HG03064 (cell line): ENCODE results near the gene KPNB1.

Source experiments
- ATAC-seq: cut with Tn5 transposase; IDR thresholded peaks from one replicate; pipeline ENCODE4 v1.9.1; 2021; ENCODE audit warnings: low read depth; ENCODE audit not compliant: unreplicated experiment

The KPNB1 gene

GRCh38 chr17:47635734-47636133 lies 14.0 kb upstream of the KPNB1 start:
- ATAC-seq: no peak

DNA sequence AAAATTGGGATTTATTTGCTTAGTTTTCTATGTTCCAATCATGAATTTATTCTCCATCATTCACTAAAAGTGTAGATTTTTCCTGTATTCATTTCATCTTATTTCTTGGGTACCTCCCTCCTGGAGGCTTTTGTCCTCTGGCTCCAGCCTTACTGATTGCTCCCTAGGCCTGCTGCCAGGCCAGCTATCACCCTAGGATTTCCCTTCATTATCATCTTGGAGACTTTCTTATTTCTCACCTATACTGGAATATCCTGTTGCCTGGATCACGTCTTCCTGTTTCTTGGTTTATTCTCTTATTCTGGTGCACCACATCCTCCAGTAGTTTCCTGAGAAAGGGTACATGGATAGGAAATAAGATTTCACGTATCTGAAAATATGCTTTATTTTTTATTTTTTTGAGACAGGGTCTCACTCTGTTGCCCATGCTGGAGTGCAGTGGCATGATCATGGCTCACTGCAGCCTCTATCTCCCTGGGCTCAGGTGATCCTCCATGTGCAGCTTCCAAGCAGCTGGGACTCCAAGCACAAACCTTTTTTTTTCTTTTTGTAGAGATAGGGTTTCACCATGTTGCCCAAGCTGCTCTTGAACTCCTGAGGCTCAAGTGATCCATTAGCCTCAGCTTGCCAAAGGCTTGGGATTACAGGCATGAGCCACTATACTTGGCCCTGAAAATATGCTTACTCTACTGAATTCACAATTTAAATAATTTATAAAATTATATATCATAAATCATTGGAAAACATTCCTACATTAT lies 13.3 kb upstream of the KPNB1 start:
- ATAC-seq: no peak

- no peak for ATAC-seq
These were observed 10.8 kb upstream of the KPNB1 start for GRCh38 chr17:47638903-47639302.

DNA sequence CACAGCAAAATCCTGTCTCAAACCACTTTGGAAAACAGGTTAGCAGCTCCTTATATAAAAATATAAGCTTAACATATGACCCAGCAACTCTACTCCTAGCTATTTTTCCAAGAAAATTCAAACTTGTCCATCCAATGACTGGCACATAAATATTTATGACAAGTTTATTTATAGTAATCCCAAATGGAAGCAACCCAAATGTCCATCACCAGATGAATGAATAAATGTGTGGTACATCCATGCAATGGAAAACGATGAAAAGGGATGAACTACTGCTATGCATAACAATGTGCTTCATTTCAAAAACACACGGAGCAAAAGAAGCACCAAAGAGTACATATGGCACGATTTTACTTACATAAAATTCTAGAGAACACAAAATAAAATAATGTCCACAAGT lies 9.6 kb upstream of the KPNB1 start:
- no peak for ATAC-seq

GRCh38 chr17:47641202-47641601 lies 8.5 kb upstream of the KPNB1 start:
- ATAC-seq: no peak

DNA sequence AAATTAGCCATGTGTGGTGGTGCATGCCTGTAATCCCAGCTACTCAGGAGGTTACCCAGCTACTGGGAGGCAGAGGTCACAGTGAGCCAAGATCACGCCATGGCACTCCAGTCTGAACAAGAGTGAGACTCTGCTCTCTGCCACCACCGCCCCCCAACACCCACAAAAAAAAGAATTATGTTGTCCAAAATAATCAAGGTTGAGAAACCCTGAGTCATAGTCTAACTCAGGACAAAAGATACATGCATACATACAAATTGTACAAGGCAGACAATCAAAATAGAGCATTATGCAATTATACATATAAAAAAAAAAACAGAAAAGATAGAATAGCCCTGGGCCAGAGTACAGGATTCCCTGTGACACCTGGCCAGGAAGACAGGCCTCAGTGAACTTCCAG lies 6.6 kb upstream of the KPNB1 start:
- ATAC-seq: no peak

GRCh38 chr17:47644324-47644723 lies 5.4 kb upstream of the KPNB1 start:
- no peak for ATAC-seq

- ATAC-seq: no peak
These were observed 329 bp downstream of the KPNB1 start for GRCh38 chr17:47649972-47650524.

- peak; percentile 34 for ATAC-seq
These were observed 1.1 kb downstream of the KPNB1 start for GRCh38 chr17:47650525-47651522.

DNA sequence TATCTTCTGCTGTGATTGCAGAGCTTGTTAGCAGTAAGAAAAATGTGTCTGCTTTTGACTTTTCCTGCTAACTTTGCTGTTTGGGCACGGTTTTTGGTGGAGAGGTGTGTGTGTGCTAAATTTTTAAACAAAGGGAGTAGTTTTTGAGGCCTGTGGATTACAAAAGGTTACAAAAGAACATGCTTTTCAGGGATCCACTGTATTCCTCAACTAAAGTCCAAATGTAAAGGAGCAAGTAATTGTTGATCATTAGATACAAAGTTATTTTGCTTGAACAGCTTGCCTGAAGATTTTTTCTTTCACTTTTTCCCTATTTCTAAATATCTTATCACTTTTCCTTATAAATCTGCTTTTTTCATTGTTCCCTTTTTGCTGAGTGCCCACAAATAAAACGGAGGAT lies 2.0 kb downstream of the KPNB1 start:
- no peak for ATAC-seq

DNA sequence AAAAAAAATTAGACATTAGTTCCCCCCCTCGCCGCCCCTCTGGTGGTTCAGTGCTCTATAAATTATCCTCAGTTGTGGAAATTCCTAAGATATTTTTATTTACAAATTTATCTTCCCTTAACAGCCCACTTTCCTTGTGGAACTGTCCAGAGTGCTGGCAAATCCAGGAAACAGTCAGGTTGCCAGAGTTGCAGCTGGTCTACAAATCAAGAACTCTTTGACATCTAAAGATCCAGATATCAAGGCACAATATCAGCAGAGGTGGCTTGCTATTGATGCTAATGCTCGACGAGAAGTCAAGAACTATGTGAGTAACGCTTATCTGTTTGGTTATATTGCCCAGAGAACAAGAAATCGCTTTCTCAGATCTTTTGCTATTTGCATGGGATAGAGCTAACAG lies 2.9 kb downstream of the KPNB1 start:
- no peak for ATAC-seq

GRCh38 chr17:47653442-47653841 lies 3.7 kb downstream of the KPNB1 start:
- ATAC-seq: no peak

- no peak for ATAC-seq
These were observed 5.3 kb downstream of the KPNB1 start for GRCh38 chr17:47654991-47655390.

- ATAC-seq: peak; percentile 66
These were observed 10.4 kb downstream of the KPNB1 start for GRCh38 chr17:47660064-47660492.

DNA sequence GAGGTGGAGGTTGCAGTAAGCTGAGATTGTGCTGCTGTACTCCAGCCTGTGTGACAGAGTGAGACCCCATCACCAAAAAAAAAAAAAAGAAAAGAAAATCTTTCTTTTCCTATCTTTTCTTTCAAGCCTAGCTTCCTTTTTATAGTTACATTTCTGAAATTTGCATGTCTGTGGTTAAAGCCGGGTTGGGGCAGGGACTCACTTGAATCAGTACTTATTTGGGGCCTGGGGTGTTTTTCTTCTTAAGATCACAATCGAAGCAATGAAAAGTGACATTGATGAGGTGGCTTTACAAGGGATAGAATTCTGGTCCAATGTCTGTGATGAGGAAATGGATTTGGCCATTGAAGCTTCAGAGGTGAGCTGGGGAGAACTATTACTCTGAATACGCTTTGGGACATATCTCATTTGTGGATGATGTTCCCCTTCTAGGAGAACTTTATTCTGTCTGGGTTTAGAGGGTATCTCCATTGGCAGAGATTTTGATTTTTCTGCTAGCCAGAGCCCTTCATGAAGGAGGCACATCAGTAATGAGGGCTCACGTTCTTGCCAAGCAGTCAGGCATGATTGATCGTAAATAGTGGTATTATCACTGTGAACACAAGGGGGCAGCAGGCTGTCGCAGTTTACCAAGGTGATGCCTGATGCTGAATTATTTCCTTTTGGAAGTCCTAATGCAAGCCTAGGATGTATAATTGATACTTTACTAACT lies 14.3 kb downstream of the KPNB1 start:
- no peak for ATAC-seq

GRCh38 chr17:47664624-47664941 lies 14.9 kb downstream of the KPNB1 start:
- ATAC-seq: no peak

- no peak for ATAC-seq
These were observed 15.9 kb downstream of the KPNB1 start for GRCh38 chr17:47665655-47666054.

DNA sequence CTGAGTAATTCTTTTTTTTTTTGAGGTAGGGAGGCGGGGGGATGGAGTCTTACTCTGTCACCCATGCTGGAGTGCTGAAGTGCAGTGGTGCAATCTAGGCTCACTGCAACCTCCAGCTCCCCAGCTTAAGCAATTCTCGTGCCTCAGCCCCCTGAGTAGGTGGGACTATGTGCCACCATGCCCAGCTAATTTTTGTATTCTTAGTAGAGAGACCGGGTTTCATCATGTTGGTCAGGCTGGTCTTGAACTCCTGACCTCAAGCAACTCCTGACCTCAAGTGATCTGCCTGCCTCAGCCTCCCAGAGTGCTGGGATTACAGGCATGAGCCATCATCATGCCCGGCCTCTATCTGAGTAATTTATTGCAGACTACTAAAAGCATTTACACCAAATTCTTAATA lies 19.4 kb downstream of the KPNB1 start:
- no peak for ATAC-seq

GRCh38 chr17:47670064-47670463 lies 20.3 kb downstream of the KPNB1 start:
- ATAC-seq: no peak

DNA sequence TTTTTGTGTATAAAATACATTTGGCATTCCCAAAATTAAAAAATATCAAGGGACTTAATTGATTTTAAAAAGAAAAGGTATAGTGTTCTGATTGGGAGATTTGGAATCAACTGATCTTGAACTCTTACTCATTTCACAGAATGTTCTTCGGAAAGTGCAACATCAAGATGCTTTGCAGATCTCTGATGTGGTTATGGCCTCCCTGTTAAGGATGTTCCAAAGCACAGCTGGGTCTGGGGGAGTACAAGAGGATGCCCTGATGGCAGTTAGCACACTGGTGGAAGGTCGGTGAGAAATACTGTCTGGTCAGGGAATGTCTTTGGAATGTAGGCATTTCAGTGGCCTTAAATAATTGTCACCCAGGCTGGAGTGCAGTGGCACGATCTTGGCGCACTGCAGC lies 24.8 kb downstream of the KPNB1 start:
- ATAC-seq: no peak
